ENCODE data around the gene PROK1. TPM values are rescaled to one million over a fixed set of nuclear protein-coding genes. Genes with fewer than 3 reads are reported as not detected.

Gene PROK1
- polyA plus RNA-seq, 3 donors: not detected

GRCh38 chr1:110477445-110477957, 26.6 kb downstream of the PROK1 start:
- Histone ChIP-seq H3K4me1 (ENCODE audit: control insufficient read depth in 1 of 2, insufficient read depth in 2 of 2, low read length in 2 of 2) (peaks cover 5 to 9% of the 10 kb centered on the region in 2 donors), H3K9me3 (replicated peaks in 1 of 2; ENCODE audit: control insufficient read depth in 1 of 2, insufficient read depth in 1 of 2, low read length in 2 of 2) (no peaks in the 10 kb centered on the region), H3K9ac (ENCODE audit: insufficient read depth, low read length, poor library complexity, severe bottlenecking) (no peak overlapping the region), H3K27ac (ENCODE audit: low read depth in 1 of 2, low read length in 2 of 2) (no peak overlapping the region), H2AFZ (ENCODE audit: insufficient read depth, low read depth, low read length, poor library complexity, severe bottlenecking) (no peak overlapping the region), H3K4me3 (replicated peaks in 1 of 3; ENCODE audit: low read depth in 2 of 3, low read length in 3 of 3) (no peak overlapping the region), H3K79me2 (ENCODE audit: insufficient read depth, low read length) (no peaks in the 10 kb centered on the region), H3K36me3 (replicated peaks in 1 of 2; ENCODE audit: control insufficient read depth in 1 of 2, insufficient read depth in 2 of 2, low read length in 2 of 2) (no peaks in the 10 kb centered on the region), H4K20me1 (ENCODE audit: insufficient read depth, low read length) (no peaks in the 10 kb centered on the region), H3K27me3 (ENCODE audit: control insufficient read depth in 2 of 2, insufficient read depth in 2 of 2, low read length in 2 of 2) (no peaks in the 10 kb centered on the region), H3K4me2 (replicated peaks; ENCODE audit: extremely low read depth, low read length, poor library complexity, severe bottlenecking) (no peak overlapping the region)
- H3K4me3 Mint-ChIP-seq: no peak overlapping the region
- no peaks in the 10 kb centered on the region for H3K36me3 Mint-ChIP-seq
- no peak for DNase-seq
- peaks cover 9% of the 10 kb centered on the region for H3K4me1 Mint-ChIP-seq
- TF ChIP-seq CTCF (IDR thresholded peaks at IDR 0.05): peak; percentile 15
- peak overlapping the region in 1 of 7 donors; percentile 75 for H3K27ac Mint-ChIP-seq
- H3K9me3 Mint-ChIP-seq: peaks cover 0 to 3% (median 0%) of the 10 kb centered on the region in 7 donors
- intact Hi-C loops (cut with micrococcal nuclease): no loop called here
- H3K27me3 Mint-ChIP-seq (ENCODE audit: low read depth in 3 of 3): peaks cover 2 to 6% (median 3%) of the 10 kb centered on the region in 3 donors
- WGBS (ENCODE audit: insufficient coverage): 73% methylated on average over 2 of the region's 3 CpGs

DNA sequence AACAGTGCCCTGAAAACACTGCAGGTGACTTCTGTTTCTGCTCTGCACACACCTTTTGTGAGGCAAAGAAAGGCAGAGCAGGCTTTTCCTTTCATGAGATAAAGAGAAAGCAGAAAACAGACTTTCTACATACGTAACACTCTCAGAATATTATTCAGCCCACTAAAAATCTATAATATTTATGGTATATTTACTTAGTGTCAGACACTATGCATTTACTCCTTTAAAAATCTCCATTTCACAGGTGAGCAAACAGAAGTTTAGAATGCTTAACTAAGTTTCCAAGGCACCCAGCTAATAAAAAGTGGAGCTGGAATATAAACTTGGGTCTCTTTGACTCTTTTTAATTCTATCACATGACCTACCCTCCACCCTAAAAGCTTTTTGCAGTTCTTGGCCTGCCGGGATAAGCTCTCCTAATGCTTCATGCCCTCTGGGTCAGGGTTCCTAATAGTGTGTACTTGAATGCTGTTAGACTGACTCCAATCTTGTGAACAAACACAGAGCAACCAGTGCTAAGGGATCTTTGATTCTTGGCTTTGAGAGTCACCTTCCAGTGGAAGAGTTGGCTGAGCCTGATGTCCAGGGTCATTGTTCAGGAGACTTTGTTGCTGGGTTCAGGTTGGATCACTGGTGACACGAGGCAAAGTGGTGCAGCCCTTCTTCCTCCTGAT, 27.2 kb downstream of the PROK1 start:
- DNase-seq: no peak
- H3K79me2 ChIP-seq (ENCODE audit: insufficient read depth, low read length): no peaks in the 10 kb centered on the region
- intact Hi-C loops (cut with micrococcal nuclease): no loop called here
- no peaks in the 10 kb centered on the region for H3K27me3 ChIP-seq (ENCODE audit: control insufficient read depth in 2 of 2, insufficient read depth in 2 of 2, low read length in 2 of 2)
- peak; percentile 1 for TF ChIP-seq CTCF (IDR thresholded peaks at IDR 0.05)
- H3K4me2 ChIP-seq (replicated peaks; ENCODE audit: extremely low read depth, low read length, poor library complexity, severe bottlenecking): no peak overlapping the region
- Mint-ChIP-seq H3K27ac (no peak overlapping the region), H3K4me1 (peaks cover 15% of the 10 kb centered on the region), H3K36me3 (no peaks in the 10 kb centered on the region), H3K9me3 (peaks cover 0 to 3% (median 0%) of the 10 kb centered on the region in 7 donors), H3K27me3 (ENCODE audit: low read depth in 3 of 3) (peaks cover 2 to 7% (median 2%) of the 10 kb centered on the region in 3 donors), H3K4me3 (no peak overlapping the region)
- WGBS (ENCODE audit: insufficient coverage): no CpG with 5 or more reads among the region's 3 CpGs
- H4K20me1 ChIP-seq (ENCODE audit: insufficient read depth, low read length): no peaks in the 10 kb centered on the region
- no peak overlapping the region for H2AFZ ChIP-seq (ENCODE audit: insufficient read depth, low read depth, low read length, poor library complexity, severe bottlenecking)
- H3K4me3 ChIP-seq (replicated peaks in 1 of 3; ENCODE audit: low read depth in 2 of 3, low read length in 3 of 3): no peak overlapping the region
- no peaks in the 10 kb centered on the region for H3K9me3 ChIP-seq (replicated peaks in 1 of 2; ENCODE audit: control insufficient read depth in 1 of 2, insufficient read depth in 1 of 2, low read length in 2 of 2)
- H3K36me3 ChIP-seq (replicated peaks in 1 of 2; ENCODE audit: control insufficient read depth in 1 of 2, insufficient read depth in 2 of 2, low read length in 2 of 2): no peaks in the 10 kb centered on the region
- no peak overlapping the region for H3K9ac ChIP-seq (ENCODE audit: insufficient read depth, low read length, poor library complexity, severe bottlenecking)
- H3K4me1 ChIP-seq (ENCODE audit: control insufficient read depth in 1 of 2, insufficient read depth in 2 of 2, low read length in 2 of 2): peaks cover 11 to 15% of the 10 kb centered on the region in 2 donors
- H3K27ac ChIP-seq (ENCODE audit: low read depth in 1 of 2, low read length in 2 of 2): no peak overlapping the region
